CD4-positive, alpha-beta memory T cell (primary cell): ENCODE measurements around the gene KLC4. TPM values are rescaled to one million over a fixed set of nuclear protein-coding genes. Genes with fewer than 3 reads are reported as not detected.

Experiments used
- CTCF ChIA-PET: fragments of 350-600 bp; sonication (Branson Sonifier 250); formaldehyde crosslinking; loops from one replicate; lab custom pipeline; 2021; ENCODE audit warnings: inconsistent platforms; ENCODE audit not compliant: partially characterized antibody; lab: Charles Lee
- POLR2A ChIA-PET: fragments of 350-600 bp; sonication (Branson Sonifier 250); formaldehyde crosslinking; loops from one replicate; lab custom pipeline; 2021; ENCODE audit not compliant: partially characterized antibody; lab: Charles Lee
- DNase-seq, 5 donors: peaks; one replicate each; pipeline versions ENCODE4 v3.0.0 to v3.0.0-alpha.2; 2020 to 2022; ENCODE audit warnings: mixed read lengths in 1 of 5
- H3K27ac ChIP-seq: one replicate; pipeline ENCODE4 v1.7.0; 2013; ENCODE audit warnings: low read depth, low read length
- H3K27me3 ChIP-seq: 2 replicates; pipeline ENCODE4 v1.7.0; 2013; ENCODE audit warnings: mild to moderate bottlenecking, low read length, moderate library complexity; ENCODE audit not compliant: insufficient read depth
- H3K36me3 ChIP-seq: 2 replicates; pipeline ENCODE4 v1.7.0; 2013; ENCODE audit warnings: mild to moderate bottlenecking, low read length, moderate library complexity; ENCODE audit not compliant: insufficient read depth
- H3K4me1 ChIP-seq: 2 replicates; pipeline ENCODE4 v1.7.0; 2013; ENCODE audit warnings: mild to moderate bottlenecking, low read length, moderate library complexity; ENCODE audit not compliant: insufficient read depth
- H3K4me3 ChIP-seq, 2 donors: one replicate each; pipeline ENCODE4 v1.7.0; 2013; ENCODE audit warnings: low read length in 2 of 2, mild to moderate bottlenecking in 1 of 2
- H3K9me3 ChIP-seq, 2 donors: one replicate each; pipeline ENCODE4 v1.7.0; 2013; ENCODE audit warnings: low read length in 2 of 2, control low read depth in 1 of 2; ENCODE audit not compliant: control insufficient read depth in 1 of 2
- H3K27ac Mint-ChIP-seq, 7 donors: one replicate each; pipeline ENCODE4 v1.8.0; 2020 to 2021; ENCODE audit warnings: mixed read lengths in 7 of 7, mild to moderate bottlenecking in 6 of 7, inconsistent platforms in 3 of 7, moderate library complexity in 3 of 7
- H3K27me3 Mint-ChIP-seq, 2 donors: one replicate each; pipeline ENCODE4 v1.8.0; 2020 to 2021; ENCODE audit warnings: mixed read lengths in 2 of 2
- H3K36me3 Mint-ChIP-seq, 2 donors: one replicate each; pipeline ENCODE4 v1.8.0; 2020 to 2021; ENCODE audit warnings: mixed read lengths in 2 of 2, inconsistent platforms in 1 of 2, mild to moderate bottlenecking in 1 of 2
- H3K4me1 Mint-ChIP-seq, 4 donors: one replicate each; pipeline ENCODE4 v1.8.0; 2020 to 2021; ENCODE audit warnings: mixed read lengths in 4 of 4, mild to moderate bottlenecking in 1 of 4
- H3K4me3 Mint-ChIP-seq, 8 donors: one replicate each; pipeline ENCODE4 v1.8.0; 2020 to 2021; ENCODE audit warnings: mixed read lengths in 8 of 8, mild to moderate bottlenecking in 7 of 8, moderate library complexity in 6 of 8, inconsistent platforms in 3 of 8
- H3K9me3 Mint-ChIP-seq, 8 donors: one replicate each; pipeline ENCODE4 v1.8.0; 2020 to 2021; ENCODE audit warnings: mixed read lengths in 8 of 8, mild to moderate bottlenecking in 5 of 8, inconsistent platforms in 3 of 8, moderate library complexity in 1 of 8
- intact Hi-C: fragments of 100-400 bp; cut with micrococcal nuclease; formaldehyde crosslinking; loops from one replicate; pipeline ENCODE4 v1.15.1; 2023
- polyA plus RNA-seq, 2 donors: library from polyadenylated mRNA; unstranded; fragments of 300-500 nt; fragmentation: Illumina TruSeq; gene quantifications; one replicate each; pipeline ENCODE4 v1.2.3, GENCODE V29; 2021
- total RNA-seq, 2 experiments: library from RNA; stranded (reverse); gene quantifications; one replicate each; pipeline ENCODE4 v1.2.3, GENCODE V29; 2021

KLC4 gene
- total and polyA plus RNA-seq, 4 experiments from 2014 or later = 9.7 to 57.0 (median 31.6) TPM

DNA sequence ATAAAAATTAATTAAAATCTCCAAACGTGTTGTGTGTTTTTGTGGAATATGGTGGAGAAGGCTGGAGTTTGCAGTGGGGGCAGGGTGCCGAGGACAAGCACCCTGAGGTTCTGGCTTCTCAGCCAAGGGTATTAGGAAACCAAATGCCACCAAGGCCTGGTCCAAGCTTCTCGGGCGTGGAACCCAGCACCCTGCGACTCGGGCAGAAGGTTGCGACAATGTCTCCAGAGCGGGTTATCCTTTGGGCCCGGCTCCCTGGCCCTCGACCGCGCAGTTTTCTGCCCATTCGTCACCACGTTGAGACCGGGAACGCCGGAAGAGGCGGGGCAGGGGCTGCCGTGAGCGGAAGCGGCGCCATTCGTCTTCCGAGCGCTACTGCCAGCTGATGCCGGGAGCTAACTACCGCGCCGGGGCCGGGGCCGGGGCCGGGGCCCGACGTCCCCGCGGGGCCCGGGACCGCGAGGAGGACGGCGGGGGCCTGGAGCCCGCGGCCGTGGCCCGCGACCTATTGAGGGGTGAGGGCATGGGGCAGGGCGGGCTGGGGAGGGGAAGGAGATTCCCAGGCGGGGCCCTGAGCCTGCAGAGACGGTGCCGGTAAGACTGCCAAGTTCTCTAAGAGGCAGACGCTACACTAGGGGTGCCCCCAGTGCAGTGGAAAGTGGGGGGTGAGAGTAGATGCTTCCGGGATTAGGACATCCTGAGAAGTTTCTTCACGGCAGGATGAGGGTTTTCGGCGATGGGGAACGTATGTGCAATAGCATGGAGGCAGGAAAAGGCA, 38.0 kb upstream of the KLC4 start, which contains the start of gene RRP36:
RRP36 (plus strand) TSS at position 354 of the 778 bp plus-strand sequence; CDS start at position 386, 32 bp downstream.
- ChIA-PET POLR2A (interaction anchor here (0.7 to 4.6 kb wide), 13 partner anchors 8 to 142 kb away, joined by 3 to 40 read pairs (median 5); partner anchors contain the start of genes CNPY3, CUL7, KLC4 and KLHDC3), CTCF (interaction anchor here (0.6 to 1.4 kb wide), 6 partner anchors 18 to 208 kb away, joined by 3 to 6 read pairs (median 3); partner anchors contain the start of gene CUL7)
- peak within 1 kb of the TSS; percentile 94 to 100 (median 98) for H3K4me3 Mint-ChIP-seq
- DNase-seq = peak; percentile 47 to 72 (median 50)
- peaks cover 35 to 44% of the 10 kb centered on the region in 2 donors for H3K36me3 Mint-ChIP-seq
- Histone ChIP-seq H3K4me3 (peak within 1 kb of the TSS; percentile 84), H3K27me3 (no peaks in the 10 kb centered on the region), H3K36me3 (peaks cover 34% of the 10 kb centered on the region), H3K9me3 (no peaks in the 10 kb centered on the region), H3K27ac (peak within 1 kb of the TSS; percentile 68), H3K4me1 (peaks cover 41% of the 10 kb centered on the region)
- H3K27ac Mint-ChIP-seq = peak within 1 kb of the TSS; percentile 79 to 98 (median 95)
- H3K4me1 Mint-ChIP-seq = peaks cover 14 to 58% (median 31%) of the 10 kb centered on the region in 4 donors
- intact Hi-C loops = loop anchor here (1.0 kb wide), 2 partner anchors 8 to 38 kb away; partner anchors contain the start of genes KLC4, MEA1 and MRPL2
- no peaks in the 10 kb centered on the region for H3K27me3 Mint-ChIP-seq
- peaks cover 0 to 1% (median 0%) of the 10 kb centered on the region in 8 donors for H3K9me3 Mint-ChIP-seq

DNA sequence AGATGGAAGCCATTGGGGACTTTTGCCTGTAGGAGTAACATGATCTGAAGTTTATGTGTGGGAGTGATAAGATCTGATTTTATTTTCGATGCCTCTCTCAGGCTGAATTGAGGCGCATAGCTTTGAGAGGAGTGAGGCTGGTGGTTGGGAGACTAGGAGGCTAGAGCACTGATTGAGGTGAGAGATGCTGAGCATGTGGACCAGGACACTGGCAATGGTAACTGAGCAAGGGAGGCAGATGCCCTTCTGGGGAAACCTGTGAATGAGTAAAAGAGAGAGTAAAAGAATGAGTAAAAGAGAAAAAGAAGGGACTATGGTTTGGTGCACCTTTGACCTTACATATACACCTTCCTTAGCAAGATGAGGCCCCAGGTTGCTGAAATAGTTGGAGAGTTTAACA, 35.0 kb upstream of the KLC4 start:
- H3K27me3 Mint-ChIP-seq = no peaks in the 10 kb centered on the region
- H3K27me3 ChIP-seq = no peaks in the 10 kb centered on the region
- peak overlapping the region in 6 of 7 donors; percentile 1 to 90 (median 76) for H3K27ac Mint-ChIP-seq
- H3K27ac ChIP-seq = no peak overlapping the region
- peaks cover 0 to 1% (median 0%) of the 10 kb centered on the region in 8 donors for H3K9me3 Mint-ChIP-seq
- POLR2A ChIA-PET = interaction anchor here (1.0 to 4.6 kb wide), 4 partner anchors 11 to 95 kb away, joined by 5 to 40 read pairs (median 20); partner anchors contain the start of genes CNPY3, CUL7, KLHDC3 and MEA1
- peaks cover 29% of the 10 kb centered on the region for H3K4me1 ChIP-seq
- intact Hi-C loops = no loop called here
- peaks cover 9 to 33% (median 21%) of the 10 kb centered on the region in 4 donors for H3K4me1 Mint-ChIP-seq
- peaks cover 51% of the 10 kb centered on the region for H3K36me3 ChIP-seq
- no peak overlapping the region for H3K4me3 ChIP-seq
- no peak for DNase-seq
- CTCF ChIA-PET = interaction anchor here (0.8 to 1.0 kb wide), 2 partner anchors 10 kb away, joined by 3 read pairs; partner anchors contain the start of genes KLHDC3 and MEA1
- H3K9me3 ChIP-seq = no peaks in the 10 kb centered on the region
- H3K36me3 Mint-ChIP-seq = peaks cover 30 to 46% of the 10 kb centered on the region in 2 donors
- H3K4me3 Mint-ChIP-seq = peak overlapping the region in 3 of 8 donors; percentile 8 to 48 (median 9)

DNA sequence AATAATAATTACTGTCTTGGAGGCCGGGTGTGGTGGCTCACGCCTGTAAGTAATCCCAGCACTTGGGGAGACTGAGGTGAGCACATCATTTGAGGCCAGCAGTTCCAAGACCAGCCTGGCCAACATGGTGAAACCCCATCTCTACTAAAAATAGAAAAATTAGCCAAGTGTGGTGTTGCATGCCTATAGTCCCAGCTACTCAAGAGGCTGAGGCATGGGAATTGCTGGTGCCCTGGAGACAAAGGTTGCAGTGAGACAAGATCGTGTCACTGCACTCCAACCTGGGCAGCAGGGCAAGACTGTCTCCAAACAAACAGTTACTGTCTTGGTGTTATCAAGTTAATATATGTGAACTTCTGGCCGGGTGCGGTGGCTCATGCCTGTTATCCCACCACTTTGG, 33.1 kb upstream of the KLC4 start:
- CTCF ChIA-PET = no interaction called here
- Histone ChIP-seq H3K27ac (no peak overlapping the region), H3K9me3 (no peaks in the 10 kb centered on the region), H3K36me3 (peaks cover 57% of the 10 kb centered on the region), H3K27me3 (no peaks in the 10 kb centered on the region), H3K4me3 (no peak overlapping the region), H3K4me1 (peaks cover 21% of the 10 kb centered on the region)
- intact Hi-C loops = no loop called here
- H3K9me3 Mint-ChIP-seq = peaks cover 0 to 1% (median 0%) of the 10 kb centered on the region in 8 donors
- H3K4me1 Mint-ChIP-seq = peaks cover 5 to 22% (median 17%) of the 10 kb centered on the region in 4 donors
- H3K27me3 Mint-ChIP-seq = no peaks in the 10 kb centered on the region
- H3K27ac Mint-ChIP-seq = peak overlapping the region in 1 of 7 donors; percentile 41
- H3K4me3 Mint-ChIP-seq = no peak overlapping the region
- peaks cover 36 to 47% of the 10 kb centered on the region in 2 donors for H3K36me3 Mint-ChIP-seq
- DNase-seq = no peak
- POLR2A ChIA-PET = no interaction called here

DNA sequence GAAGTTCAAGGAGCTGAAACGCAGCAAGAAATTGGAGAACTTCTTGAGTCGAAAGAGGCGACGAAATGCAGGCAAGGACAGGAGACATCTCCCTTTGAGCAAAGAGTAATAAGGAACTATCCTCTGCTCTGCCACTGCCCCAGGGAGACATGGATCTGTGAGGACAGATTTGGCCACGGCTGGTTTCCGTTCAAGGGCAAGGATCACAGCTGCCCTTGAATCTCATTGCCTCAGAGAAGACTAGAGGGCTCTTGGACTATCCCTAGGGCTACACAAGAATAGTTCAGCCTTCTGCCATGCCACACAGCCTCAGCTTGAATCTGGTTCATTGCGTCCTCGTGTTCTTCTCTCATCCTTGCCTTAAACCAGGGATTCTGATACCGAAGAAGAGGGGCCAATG, 30.3 kb upstream of the KLC4 start:
- peaks cover 67% of the 10 kb centered on the region for H3K36me3 ChIP-seq
- ChIA-PET POLR2A (interaction anchor here (0.9 kb wide), 1 partner anchor 15 kb away, joined by 3 read pairs; the partner anchor contains the start of genes KLHDC3 and MEA1), CTCF (interaction anchor here (0.6 to 1.4 kb wide), 2 partner anchors 25 to 111 kb away, joined by 3 to 4 read pairs; partner anchors contain the start of gene CUL7)
- H3K9me3 ChIP-seq = no peaks in the 10 kb centered on the region
- no peak for DNase-seq
- no peak overlapping the region for H3K4me3 ChIP-seq
- H3K9me3 Mint-ChIP-seq = peaks cover 0 to 2% (median 0%) of the 10 kb centered on the region in 8 donors
- intact Hi-C loops = no loop called here
- no peak overlapping the region for H3K27ac ChIP-seq
- peak overlapping the region in 1 of 7 donors; percentile 12 for H3K27ac Mint-ChIP-seq
- H3K4me1 Mint-ChIP-seq = peaks cover 4 to 13% (median 10%) of the 10 kb centered on the region in 4 donors
- peaks cover 5% of the 10 kb centered on the region for H3K4me1 ChIP-seq
- H3K27me3 ChIP-seq = no peaks in the 10 kb centered on the region
- H3K27me3 Mint-ChIP-seq = no peaks in the 10 kb centered on the region
- no peak overlapping the region for H3K4me3 Mint-ChIP-seq
- peaks cover 39 to 59% of the 10 kb centered on the region in 2 donors for H3K36me3 Mint-ChIP-seq

DNA sequence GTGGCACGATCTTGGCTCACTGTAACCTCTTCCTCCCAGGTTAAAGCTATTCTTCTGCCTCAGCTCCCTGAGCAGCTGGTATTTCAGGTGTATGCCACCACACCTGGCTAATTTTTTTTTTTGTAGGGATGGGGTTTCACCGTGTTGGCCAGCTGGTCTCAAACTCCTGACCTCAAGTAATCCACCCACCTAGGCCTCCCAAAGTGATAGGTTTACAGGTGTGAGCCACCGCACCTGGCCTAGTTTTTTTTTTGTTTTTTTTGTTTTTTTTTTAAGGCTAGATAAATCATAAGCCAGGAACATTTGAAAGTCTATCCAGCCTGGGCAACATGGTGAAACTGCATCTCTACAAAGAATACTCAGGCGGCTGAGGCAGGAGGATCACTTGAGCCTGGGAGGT, 27.1 kb upstream of the KLC4 start:
- no peaks in the 10 kb centered on the region for H3K27me3 Mint-ChIP-seq
- intact Hi-C loops = no loop called here
- no peak for DNase-seq
- no peak overlapping the region for H3K4me3 Mint-ChIP-seq
- ChIA-PET POLR2A (interaction anchor here (0.7 to 1.1 kb wide), 2 partner anchors 14 to 90 kb away, joined by 3 to 4 read pairs; no protein-coding TSS in a partner anchor), CTCF (no interaction called here)
- no peak overlapping the region for H3K27ac ChIP-seq
- H3K36me3 Mint-ChIP-seq = peaks cover 19 to 55% of the 10 kb centered on the region in 2 donors
- H3K36me3 ChIP-seq = peaks cover 53% of the 10 kb centered on the region
- H3K4me3 ChIP-seq = no peak overlapping the region
- peaks cover 0 to 2% (median 0%) of the 10 kb centered on the region in 8 donors for H3K9me3 Mint-ChIP-seq
- peaks cover 0 to 6% (median 2%) of the 10 kb centered on the region in 4 donors for H3K4me1 Mint-ChIP-seq
- no peaks in the 10 kb centered on the region for H3K27me3 ChIP-seq
- no peaks in the 10 kb centered on the region for H3K4me1 ChIP-seq
- H3K27ac Mint-ChIP-seq = peak overlapping the region in 1 of 7 donors; percentile 56
- H3K9me3 ChIP-seq = no peaks in the 10 kb centered on the region

DNA sequence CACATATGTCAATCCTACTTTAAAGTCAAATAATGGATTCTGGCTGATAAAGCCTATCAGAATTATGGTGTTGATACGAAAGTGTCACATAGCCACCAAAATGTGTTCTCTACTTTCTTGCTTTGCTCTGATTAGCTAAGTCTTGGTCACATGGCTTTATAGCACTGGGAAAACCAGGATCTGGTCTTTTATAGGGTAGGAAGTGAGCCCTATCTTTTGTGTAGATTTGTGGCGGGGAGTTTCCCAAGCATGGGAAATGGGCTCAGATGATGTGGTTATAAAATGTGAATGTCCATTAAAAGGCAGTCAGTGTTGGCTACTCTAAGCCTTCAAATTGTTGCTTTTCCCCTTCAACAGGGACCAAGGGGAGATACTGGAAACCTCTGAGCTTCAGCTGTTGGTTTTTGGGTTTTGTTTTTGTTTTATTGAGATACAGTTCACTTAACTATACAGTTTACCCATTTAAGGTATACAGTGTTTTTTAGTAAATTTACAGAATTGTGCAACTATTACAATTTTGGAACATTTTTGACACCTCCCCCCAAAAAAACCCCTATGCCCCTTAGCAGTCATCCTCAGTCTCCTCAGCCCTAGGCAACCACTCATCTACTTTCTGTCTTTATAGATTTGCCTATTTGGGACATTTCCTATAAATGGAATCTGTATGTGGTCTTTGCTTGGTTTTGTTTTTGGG, 25.8 kb upstream of the KLC4 start:
- Histone ChIP-seq H3K36me3 (peaks cover 51% of the 10 kb centered on the region), H3K9me3 (no peaks in the 10 kb centered on the region), H3K27me3 (no peaks in the 10 kb centered on the region), H3K27ac (no peak overlapping the region), H3K4me1 (no peaks in the 10 kb centered on the region), H3K4me3 (no peak overlapping the region)
- intact Hi-C loops = no loop called here
- H3K36me3 Mint-ChIP-seq = peaks cover 23 to 60% of the 10 kb centered on the region in 2 donors
- no peaks in the 10 kb centered on the region for H3K27me3 Mint-ChIP-seq
- peak overlapping the region in 4 of 7 donors; percentile 13 to 74 (median 23) for H3K27ac Mint-ChIP-seq
- H3K4me3 Mint-ChIP-seq = no peak overlapping the region
- ChIA-PET CTCF (no interaction called here), POLR2A (interaction anchor here (0.7 to 1.4 kb wide), 3 partner anchors 23 to 104 kb away, joined by 3 to 4 read pairs (median 3); partner anchors contain the start of gene CNPY3)
- peaks cover 0 to 6% (median under 1%) of the 10 kb centered on the region in 4 donors for H3K4me1 Mint-ChIP-seq
- DNase-seq = no peak
- H3K9me3 Mint-ChIP-seq = peaks cover 0 to 2% (median 0%) of the 10 kb centered on the region in 8 donors
